Measurements from ENCODE around the gene KIF6. TPM values are rescaled to one million over a fixed set of nuclear protein-coding genes. Genes with fewer than 3 reads are reported as not detected.

Gene KIF6
- total RNA-seq, 1 donor from 2014 or later, result 1.5 TPM

DNA sequence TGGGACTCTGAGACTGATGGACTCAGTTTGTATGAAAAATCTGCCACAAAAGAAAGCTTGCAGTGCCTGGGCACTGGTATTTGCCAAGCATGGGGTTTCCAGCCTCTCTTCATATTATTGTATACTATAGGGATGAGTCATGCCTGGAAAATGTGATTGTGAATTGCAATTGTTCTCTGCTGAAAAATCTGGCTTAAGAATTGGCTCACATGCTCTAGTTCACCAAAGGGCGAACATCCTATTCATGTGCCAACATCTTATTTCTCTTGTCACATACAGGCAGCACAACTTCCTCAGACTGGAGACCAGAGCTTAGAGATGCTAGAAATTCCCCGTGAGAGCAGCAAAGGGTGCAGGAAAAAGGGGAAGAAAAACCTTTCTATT, 299.1 kb downstream of the KIF6 start:
- Mint-ChIP-seq H3K9me3 (peaks cover 4% of the 10 kb centered on the region), H3K4me1 (peaks cover 12% of the 10 kb centered on the region), H3K4me3 (no peak overlapping the region), H3K27me3 (ENCODE audit: low read depth) (no peaks in the 10 kb centered on the region), H3K36me3 (ENCODE audit: low read depth) (no peaks in the 10 kb centered on the region), H3K27ac (ENCODE audit: unreplicated experiment) (peak overlapping the region; percentile 2)
- TF ChIP-seq, protein P1, sequence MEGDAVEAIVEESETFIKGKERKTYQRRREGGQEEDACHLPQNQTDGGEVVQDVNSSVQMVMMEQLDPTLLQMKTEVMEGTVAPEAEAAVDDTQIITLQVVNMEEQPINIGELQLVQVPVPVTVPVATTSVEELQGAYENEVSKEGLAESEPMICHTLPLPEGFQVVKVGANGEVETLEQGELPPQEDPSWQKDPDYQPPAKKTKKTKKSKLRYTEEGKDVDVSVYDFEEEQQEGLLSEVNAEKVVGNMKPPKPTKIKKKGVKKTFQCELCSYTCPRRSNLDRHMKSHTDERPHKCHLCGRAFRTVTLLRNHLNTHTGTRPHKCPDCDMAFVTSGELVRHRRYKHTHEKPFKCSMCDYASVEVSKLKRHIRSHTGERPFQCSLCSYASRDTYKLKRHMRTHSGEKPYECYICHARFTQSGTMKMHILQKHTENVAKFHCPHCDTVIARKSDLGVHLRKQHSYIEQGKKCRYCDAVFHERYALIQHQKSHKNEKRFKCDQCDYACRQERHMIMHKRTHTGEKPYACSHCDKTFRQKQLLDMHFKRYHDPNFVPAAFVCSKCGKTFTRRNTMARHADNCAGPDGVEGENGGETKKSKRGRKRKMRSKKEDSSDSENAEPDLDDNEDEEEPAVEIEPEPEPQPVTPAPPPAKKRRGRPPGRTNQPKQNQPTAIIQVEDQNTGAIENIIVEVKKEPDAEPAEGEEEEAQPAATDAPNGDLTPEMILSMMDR (conservative IDR thresholded peaks at IDR 0.05), result no peak
- DNase-seq (ENCODE audit: low read depth, low spot score), result no peak

DNA sequence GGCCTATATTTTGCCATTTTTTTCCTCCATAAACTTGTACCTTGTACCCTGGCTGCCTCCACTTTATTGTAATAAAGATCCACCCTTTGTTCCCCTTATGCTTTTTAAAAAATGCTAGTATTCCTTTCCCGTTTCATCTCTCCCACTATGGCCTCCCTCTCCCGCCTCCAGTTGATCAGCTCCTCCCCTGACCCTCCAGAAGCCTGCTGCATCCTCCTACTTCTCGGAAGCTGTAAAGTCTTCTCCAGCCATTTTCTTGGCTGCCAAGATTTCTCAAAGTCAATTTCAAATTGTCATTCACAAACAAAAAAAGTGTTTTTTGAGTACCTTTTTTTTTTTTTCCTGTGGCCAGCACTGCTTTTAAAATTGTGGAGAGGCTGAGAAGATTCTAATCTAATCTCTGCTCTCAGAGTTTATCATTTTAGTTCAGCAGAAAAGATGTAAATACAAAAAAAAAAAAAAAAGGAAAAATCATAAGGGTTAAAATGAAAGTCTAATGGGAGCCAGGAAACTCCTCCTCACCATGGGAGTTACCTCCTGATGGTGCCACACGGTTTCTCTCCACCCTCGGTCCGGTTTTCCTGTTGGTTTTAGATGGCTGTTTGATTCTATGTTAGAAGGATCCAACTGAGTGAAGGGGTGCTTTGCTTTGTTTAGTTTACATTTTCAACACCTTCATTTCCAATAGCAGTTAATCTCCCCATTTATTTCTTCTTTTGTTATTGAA, 299.7 kb downstream of the KIF6 start:
- DNase-seq (ENCODE audit: low read depth, low spot score), result no peak
- Mint-ChIP-seq H3K9me3 (peaks cover 4% of the 10 kb centered on the region), H3K27me3 (ENCODE audit: low read depth) (no peaks in the 10 kb centered on the region), H3K27ac (ENCODE audit: unreplicated experiment) (peak overlapping the region; percentile 51), H3K4me1 (peaks cover 12% of the 10 kb centered on the region), H3K36me3 (ENCODE audit: low read depth) (no peaks in the 10 kb centered on the region), H3K4me3 (no peak overlapping the region)
- TF ChIP-seq, protein P1 (conservative IDR thresholded peaks at IDR 0.05), result no peak

DNA sequence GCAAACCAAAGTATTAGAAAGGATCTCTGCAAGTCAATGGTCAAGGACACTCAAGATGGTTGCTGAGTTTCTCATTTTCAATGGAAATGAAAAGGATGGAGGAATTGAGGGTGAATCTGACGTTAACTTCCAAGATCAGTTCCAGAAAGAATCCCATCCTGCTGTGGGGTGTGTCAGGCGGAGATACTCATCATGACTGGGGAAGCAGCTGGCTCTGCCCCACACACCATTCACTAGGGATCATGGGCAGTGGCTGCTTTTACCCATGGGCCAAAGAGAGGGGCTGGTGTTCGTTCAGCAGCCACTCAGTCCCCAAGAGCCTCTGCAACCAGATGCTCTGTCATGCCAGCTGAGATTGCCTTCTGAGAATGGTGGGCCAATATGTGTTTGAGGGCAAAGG, 300.4 kb downstream of the KIF6 start:
- Mint-ChIP-seq H3K27ac (ENCODE audit: unreplicated experiment) (no peak overlapping the region), H3K4me3 (no peak overlapping the region), H3K36me3 (ENCODE audit: low read depth) (no peaks in the 10 kb centered on the region), H3K4me1 (peaks cover 12% of the 10 kb centered on the region), H3K9me3 (peaks cover 4% of the 10 kb centered on the region), H3K27me3 (ENCODE audit: low read depth) (no peaks in the 10 kb centered on the region)
- TF ChIP-seq, protein P1 (conservative IDR thresholded peaks at IDR 0.05), result no peak
- no peak for DNase-seq (ENCODE audit: low read depth, low spot score)

DNA sequence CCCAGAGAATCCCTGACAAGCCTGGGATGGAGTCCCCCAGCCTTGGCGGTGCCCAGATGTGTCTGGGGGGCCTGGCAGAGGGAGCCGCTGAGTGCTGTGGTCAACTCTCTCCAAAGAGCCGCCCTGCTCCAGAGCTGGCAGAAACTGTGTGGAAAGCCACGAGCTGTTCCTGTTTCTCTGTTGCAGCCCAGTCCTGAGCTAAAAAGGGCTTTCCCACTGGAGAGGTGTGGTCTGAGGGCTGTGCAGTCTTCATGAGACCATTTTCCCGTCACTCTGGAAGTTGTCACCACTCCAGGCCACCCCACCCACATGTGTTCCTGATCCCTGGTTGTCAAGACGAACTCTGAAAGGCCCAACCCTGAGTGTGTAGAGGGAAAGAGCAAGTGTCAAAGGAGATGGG, 303.0 kb downstream of the KIF6 start:
- no peak for DNase-seq (ENCODE audit: low read depth, low spot score)
- no peak overlapping the region for H3K4me3 Mint-ChIP-seq
- TF ChIP-seq, protein P1 (conservative IDR thresholded peaks at IDR 0.05), result no peak
- no peaks in the 10 kb centered on the region for H3K36me3 Mint-ChIP-seq (ENCODE audit: low read depth)
- no peaks in the 10 kb centered on the region for H3K27me3 Mint-ChIP-seq (ENCODE audit: low read depth)
- H3K4me1 Mint-ChIP-seq, result peaks cover 16% of the 10 kb centered on the region
- H3K9me3 Mint-ChIP-seq, result peaks cover 4% of the 10 kb centered on the region
- H3K27ac Mint-ChIP-seq (ENCODE audit: unreplicated experiment), result no peak overlapping the region

DNA sequence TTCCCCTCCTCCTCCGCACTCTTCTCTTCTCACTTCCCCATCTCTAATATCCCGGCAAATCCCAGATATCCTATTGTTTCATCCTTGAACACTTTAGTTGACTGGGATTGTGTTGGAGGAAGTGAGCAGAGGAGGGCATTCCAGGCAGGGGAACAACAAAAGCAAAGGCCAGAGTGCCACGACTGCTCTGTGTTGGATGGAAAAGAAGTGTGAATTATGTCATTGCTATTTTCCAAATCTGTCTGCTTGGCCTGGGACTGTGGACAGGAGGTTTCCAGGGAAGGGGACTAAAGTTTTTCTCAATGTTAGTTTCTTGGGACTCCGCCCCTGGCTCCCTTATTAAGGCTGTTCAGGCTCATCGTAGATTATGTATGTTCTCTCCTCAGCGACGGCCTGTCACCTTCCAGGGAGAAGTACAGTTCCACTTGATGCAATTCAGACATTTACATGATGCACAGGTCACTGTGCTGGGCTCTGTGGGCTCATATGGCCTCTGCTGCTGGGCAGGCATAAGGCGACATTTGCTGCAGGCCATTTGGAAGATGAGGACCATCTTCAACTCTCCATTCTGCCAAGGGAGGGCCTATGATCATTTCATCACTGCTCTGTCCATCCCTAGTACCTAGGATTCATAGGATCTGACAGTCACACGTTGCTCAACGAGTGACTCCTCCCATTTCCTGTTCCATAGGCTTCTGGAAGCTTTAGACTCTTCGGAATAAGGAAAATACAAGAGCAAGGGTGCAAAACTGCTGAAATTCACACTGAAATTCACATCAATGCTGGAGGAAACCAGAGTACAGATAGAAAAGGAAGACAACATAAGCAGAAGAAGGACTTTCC, 303.6 kb downstream of the KIF6 start:
- H3K27ac Mint-ChIP-seq (ENCODE audit: unreplicated experiment), result no peak overlapping the region
- H3K36me3 Mint-ChIP-seq (ENCODE audit: low read depth), result no peaks in the 10 kb centered on the region

More for the DNA sequence above, 303.6 kb downstream of the KIF6 start:
- TF ChIP-seq, protein P1 (conservative IDR thresholded peaks at IDR 0.05), result no peak
- Mint-ChIP-seq H3K4me1 (peaks cover 22% of the 10 kb centered on the region), H3K9me3 (peaks cover 4% of the 10 kb centered on the region), H3K4me3 (no peak overlapping the region), H3K27me3 (ENCODE audit: low read depth) (no peaks in the 10 kb centered on the region)
- no peak for DNase-seq (ENCODE audit: low read depth, low spot score)
